ENCODE data around the gene CHERP.

DNA sequence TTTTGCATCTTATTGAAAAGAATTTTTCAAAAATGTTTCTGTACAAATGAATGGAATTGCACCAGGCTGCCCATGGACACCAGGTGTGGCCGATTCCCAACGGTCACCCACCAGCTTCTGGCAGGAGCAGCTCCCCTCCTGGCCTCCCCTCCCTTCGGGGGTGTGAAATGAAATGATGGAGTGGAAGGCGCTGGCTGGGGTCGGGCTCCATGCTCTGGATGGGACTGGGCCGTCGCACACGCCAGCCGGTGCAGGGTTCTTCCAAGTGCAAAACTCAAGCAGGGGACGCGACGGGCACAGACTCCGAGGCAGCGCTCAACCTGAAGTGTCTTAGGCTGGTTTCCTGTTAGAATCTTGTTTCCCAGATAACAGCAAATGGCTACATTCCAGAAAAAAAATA is 24.2 kb downstream of the CHERP start:
- TF ChIP-seq POLR2A (IDR thresholded peaks at IDR 0.05) (no peak), POLR2AphosphoS5 (IDR thresholded peaks at IDR 0.05) (no peak)
- TF ChIP-seq, protein P1, sequence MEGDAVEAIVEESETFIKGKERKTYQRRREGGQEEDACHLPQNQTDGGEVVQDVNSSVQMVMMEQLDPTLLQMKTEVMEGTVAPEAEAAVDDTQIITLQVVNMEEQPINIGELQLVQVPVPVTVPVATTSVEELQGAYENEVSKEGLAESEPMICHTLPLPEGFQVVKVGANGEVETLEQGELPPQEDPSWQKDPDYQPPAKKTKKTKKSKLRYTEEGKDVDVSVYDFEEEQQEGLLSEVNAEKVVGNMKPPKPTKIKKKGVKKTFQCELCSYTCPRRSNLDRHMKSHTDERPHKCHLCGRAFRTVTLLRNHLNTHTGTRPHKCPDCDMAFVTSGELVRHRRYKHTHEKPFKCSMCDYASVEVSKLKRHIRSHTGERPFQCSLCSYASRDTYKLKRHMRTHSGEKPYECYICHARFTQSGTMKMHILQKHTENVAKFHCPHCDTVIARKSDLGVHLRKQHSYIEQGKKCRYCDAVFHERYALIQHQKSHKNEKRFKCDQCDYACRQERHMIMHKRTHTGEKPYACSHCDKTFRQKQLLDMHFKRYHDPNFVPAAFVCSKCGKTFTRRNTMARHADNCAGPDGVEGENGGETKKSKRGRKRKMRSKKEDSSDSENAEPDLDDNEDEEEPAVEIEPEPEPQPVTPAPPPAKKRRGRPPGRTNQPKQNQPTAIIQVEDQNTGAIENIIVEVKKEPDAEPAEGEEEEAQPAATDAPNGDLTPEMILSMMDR (IDR thresholded peaks at IDR 0.05): no peak

All from upper lobe of left lung (tissue), 4 donors.